Measurements from ENCODE around the gene PHC1. TPM values are rescaled to one million over a fixed set of nuclear protein-coding genes. Genes with fewer than 3 reads are reported as not detected.
"Not testable (repeated sequence)": the region's sequence is repeated elsewhere in the genome, so short reads cannot be mapped to it uniquely, and the experiment has no call there.

PHC1 gene
- polyA plus RNA-seq, 1 experiment: 26.7 TPM

GRCh38 chr12:8916154-8916553, 1.8 kb downstream of the PHC1 start:
- Histone ChIP-seq H3K27me3 (ENCODE audit: control insufficient read depth, insufficient read depth, low read length) (no peaks in the 10 kb centered on the region), H3K4me3 (ENCODE audit: low read depth, low read length) (no peak overlapping the region), H3K36me3 (ENCODE audit: control insufficient read depth, insufficient read depth, low read length) (no peaks in the 10 kb centered on the region; the same call in 1 of the 2 replicates)
- ChIA-PET POLR2A (interaction anchor here (0.6 kb wide), 1 partner anchor 139 kb away, joined by 4 read pairs; no protein-coding TSS in a partner anchor), CTCF (interaction anchor here (1.2 kb wide), 1 partner anchor 11 kb away, joined by 5 read pairs; no protein-coding TSS in a partner anchor)
- DNase-seq (ENCODE audit: low read depth): no peak
- TF ChIP-seq CTCF (IDR thresholded peaks at IDR 0.05; ENCODE audit: insufficient read depth, low read depth, low read length): no peak

DNA sequence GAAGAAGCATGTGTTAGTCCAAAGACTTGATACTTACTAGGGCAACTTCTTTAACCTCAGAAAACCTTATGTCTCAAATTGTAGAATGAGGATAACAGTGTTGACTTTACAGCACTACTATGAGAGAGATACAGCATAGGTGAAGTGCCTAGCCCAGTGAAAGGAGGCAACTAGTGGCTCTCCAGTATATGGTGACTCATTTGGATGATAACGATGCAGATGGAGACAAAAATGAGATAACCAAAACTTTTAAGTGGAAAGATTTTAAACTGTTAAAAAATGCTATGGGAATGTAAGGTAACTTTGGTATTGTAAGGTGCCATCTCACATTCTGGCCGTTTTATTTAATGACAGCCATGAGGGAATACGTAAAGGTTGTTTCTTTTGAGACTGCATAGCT, 2.7 kb downstream of the PHC1 start:
- no peak for TF ChIP-seq CTCF (IDR thresholded peaks at IDR 0.05; ENCODE audit: insufficient read depth, low read depth, low read length)
- Histone ChIP-seq H3K4me3 (ENCODE audit: low read depth, low read length) (no peak overlapping the region), H3K36me3 (ENCODE audit: control insufficient read depth, insufficient read depth, low read length) (peaks cover 3% of the 10 kb centered on the region; the same call in 1 of the 2 replicates), H3K27me3 (ENCODE audit: control insufficient read depth, insufficient read depth, low read length) (no peaks in the 10 kb centered on the region)
- ChIA-PET CTCF (interaction anchor here (1.2 kb wide), 1 partner anchor 10 kb away, joined by 5 read pairs; no protein-coding TSS in a partner anchor), POLR2A (no interaction called here)
- DNase-seq (ENCODE audit: low read depth): no peak

- POLR2A ChIA-PET: no interaction called here
Measured at GRCh38 chr12:8917751-8918150, 3.4 kb downstream of the PHC1 start.

DNA sequence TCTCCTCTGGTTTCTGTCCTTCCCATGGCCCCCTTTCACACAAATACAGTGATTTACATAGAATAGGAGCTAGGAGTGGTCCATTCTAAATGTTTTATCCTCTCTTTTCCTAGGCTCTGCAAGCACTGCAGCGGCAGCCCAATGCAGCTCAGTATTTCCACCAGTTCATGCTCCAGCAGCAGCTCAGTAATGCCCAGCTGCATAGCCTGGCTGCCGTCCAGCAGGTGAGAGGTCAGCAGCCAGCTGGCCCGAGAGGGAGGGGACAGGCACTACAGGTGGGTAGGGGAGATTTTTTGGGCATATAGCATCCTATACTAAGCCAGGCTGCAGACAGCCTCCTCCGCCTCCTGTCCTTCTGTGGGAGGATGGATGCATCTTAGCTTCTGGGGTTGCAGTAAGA, 5.3 kb downstream of the PHC1 start:
- POLR2A ChIA-PET: not testable (repeated sequence)

More at GRCh38 chr12:8917751-8918150, 3.4 kb downstream of the PHC1 start:
- no peak for TF ChIP-seq CTCF (IDR thresholded peaks at IDR 0.05; ENCODE audit: insufficient read depth, low read depth, low read length)
- no peak for DNase-seq (ENCODE audit: low read depth)
- H3K27me3 ChIP-seq (ENCODE audit: control insufficient read depth, insufficient read depth, low read length): no peaks in the 10 kb centered on the region
- H3K36me3 ChIP-seq (ENCODE audit: control insufficient read depth, insufficient read depth, low read length): peaks cover 6% of the 10 kb centered on the region; the same call in 1 of the 2 replicates
- CTCF ChIA-PET: interaction anchor here (1.1 kb wide), 1 partner anchor 19 kb away, joined by 5 read pairs; no protein-coding TSS in a partner anchor
- no peak overlapping the region for H3K4me3 ChIP-seq (ENCODE audit: low read depth, low read length)

GRCh38 chr12:8922544-8922943, 8.2 kb downstream of the PHC1 start:
- CTCF ChIA-PET: no interaction called here

More for the DNA sequence above, 5.3 kb downstream of the PHC1 start:
- H3K27me3 ChIP-seq (ENCODE audit: control insufficient read depth, insufficient read depth, low read length); H3K4me3 ChIP-seq (ENCODE audit: low read depth, low read length); DNase-seq (ENCODE audit: low read depth); H3K36me3 ChIP-seq (ENCODE audit: control insufficient read depth, insufficient read depth, low read length): not testable (repeated sequence)
- CTCF ChIA-PET: interaction anchor here (0.6 kb wide), 1 partner anchor 32 kb away, joined by 3 read pairs; no protein-coding TSS in a partner anchor

DNA sequence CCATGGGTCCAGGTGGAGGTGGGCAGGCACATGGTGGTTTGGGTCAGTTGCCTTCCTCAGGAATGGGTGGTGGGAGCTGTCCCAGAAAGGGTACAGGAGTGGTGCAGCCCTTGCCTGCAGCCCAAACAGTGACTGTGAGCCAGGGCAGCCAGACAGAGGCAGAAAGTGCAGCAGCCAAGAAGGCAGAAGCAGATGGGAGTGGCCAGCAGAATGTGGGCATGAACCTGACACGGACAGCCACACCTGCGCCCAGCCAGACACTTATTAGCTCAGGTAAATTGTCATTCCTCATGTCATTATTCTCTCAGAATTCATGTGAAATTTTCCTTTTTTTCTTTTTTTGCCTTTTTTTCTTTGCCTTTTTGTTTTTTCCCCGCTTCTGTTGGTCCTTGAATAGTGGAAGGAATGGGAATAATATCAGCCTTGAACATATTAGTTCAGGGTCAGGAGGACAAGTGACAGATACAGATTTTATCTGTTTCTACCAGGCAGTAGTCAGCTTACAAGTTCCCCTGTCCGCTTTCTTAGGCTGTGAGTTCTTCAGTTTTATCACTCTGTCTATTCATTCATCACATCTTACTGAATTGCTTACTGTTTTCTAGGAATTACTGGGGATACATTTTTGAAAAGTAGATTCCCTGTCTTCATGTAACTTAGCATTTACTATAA, 16.5 kb downstream of the PHC1 start:
- POLR2A ChIA-PET; H3K27me3 ChIP-seq (ENCODE audit: control insufficient read depth, insufficient read depth, low read length); DNase-seq (ENCODE audit: low read depth); CTCF ChIA-PET; H3K36me3 ChIP-seq (ENCODE audit: control insufficient read depth, insufficient read depth, low read length); H3K4me3 ChIP-seq (ENCODE audit: low read depth, low read length): not testable (repeated sequence)

More at GRCh38 chr12:8922544-8922943, 8.2 kb downstream of the PHC1 start:
- DNase-seq (ENCODE audit: low read depth): no peak
- Histone ChIP-seq H3K27me3 (ENCODE audit: control insufficient read depth, insufficient read depth, low read length) (no peaks in the 10 kb centered on the region), H3K4me3 (ENCODE audit: low read depth, low read length) (no peak overlapping the region), H3K36me3 (ENCODE audit: control insufficient read depth, insufficient read depth, low read length) (peaks cover 6% of the 10 kb centered on the region; the same call in 1 of the 2 replicates)
- TF ChIP-seq CTCF (IDR thresholded peaks at IDR 0.05; ENCODE audit: insufficient read depth, low read depth, low read length): no peak
- POLR2A ChIA-PET: no interaction called here

DNA sequence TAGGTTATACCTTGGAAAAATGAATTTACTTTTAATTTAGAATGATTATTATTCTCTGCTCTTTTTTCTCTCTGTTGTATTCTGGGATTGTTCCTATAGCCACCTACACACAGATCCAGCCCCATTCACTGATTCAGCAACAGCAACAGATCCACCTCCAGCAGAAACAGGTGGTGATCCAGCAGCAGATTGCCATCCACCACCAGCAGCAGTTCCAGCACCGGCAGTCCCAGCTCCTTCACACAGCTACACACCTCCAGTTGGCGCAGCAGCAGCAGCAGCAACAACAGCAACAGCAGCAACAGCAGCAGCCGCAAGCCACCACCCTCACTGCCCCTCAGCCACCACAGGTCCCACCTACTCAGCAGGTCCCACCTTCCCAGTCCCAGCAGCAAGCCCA, 18.2 kb downstream of the PHC1 start:
- DNase-seq (ENCODE audit: low read depth); POLR2A ChIA-PET; H3K27me3 ChIP-seq (ENCODE audit: control insufficient read depth, insufficient read depth, low read length); CTCF ChIA-PET; H3K36me3 ChIP-seq (ENCODE audit: control insufficient read depth, insufficient read depth, low read length); H3K4me3 ChIP-seq (ENCODE audit: low read depth, low read length): not testable (repeated sequence)

DNA sequence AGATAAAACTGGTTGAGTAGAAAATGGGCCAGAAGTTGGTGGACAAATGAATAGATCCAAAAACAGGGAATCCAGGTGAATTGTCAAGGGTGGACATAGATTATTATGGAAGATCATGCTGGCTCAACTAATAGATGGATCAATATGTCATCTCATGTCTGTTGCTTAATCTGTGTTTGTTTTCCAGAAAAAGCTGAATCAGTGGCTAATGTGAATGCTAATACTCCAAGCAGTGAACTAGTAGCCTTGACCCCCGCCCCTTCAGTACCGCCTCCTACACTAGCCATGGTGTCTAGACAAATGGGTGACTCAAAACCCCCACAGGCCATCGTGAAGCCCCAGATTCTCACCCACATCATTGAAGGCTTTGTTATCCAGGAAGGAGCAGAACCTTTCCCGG, 19.8 kb downstream of the PHC1 start:
- CTCF ChIA-PET; H3K36me3 ChIP-seq (ENCODE audit: control insufficient read depth, insufficient read depth, low read length): not testable (repeated sequence)

More for the DNA sequence above, 19.8 kb downstream of the PHC1 start:
- POLR2A ChIA-PET; H3K27me3 ChIP-seq (ENCODE audit: control insufficient read depth, insufficient read depth, low read length); DNase-seq (ENCODE audit: low read depth); H3K4me3 ChIP-seq (ENCODE audit: low read depth, low read length): not testable (repeated sequence)

Measured in BJ (cell line).